GM12865 (cell line): ENCODE measurements around the gene SERPINB5.
"Not testable (repeated sequence)": the region's sequence is repeated elsewhere in the genome, so short reads cannot be mapped to it uniquely, and the experiment has no call there.

Experiments
- DNase-seq: peaks from one replicate; pipeline ENCODE4 v3.0.0; 2010; ENCODE audit warnings: low read depth
- H3K4me3 ChIP-seq: 2 replicates; pipeline ENCODE4 v1.5.1; 2011; ENCODE audit warnings: mild to moderate bottlenecking, low read depth, low read length, control low read depth
- CTCF ChIP-seq: IDR thresholded peaks from 2 replicates; pipeline ENCODE4 v1.5.1; 2011; ENCODE audit warnings: low read length, control low read depth, low read depth, inconsistent platforms; ENCODE audit not compliant: insufficient read depth; ENCODE audit errors: missing control alignments

Gene SERPINB5

DNA sequence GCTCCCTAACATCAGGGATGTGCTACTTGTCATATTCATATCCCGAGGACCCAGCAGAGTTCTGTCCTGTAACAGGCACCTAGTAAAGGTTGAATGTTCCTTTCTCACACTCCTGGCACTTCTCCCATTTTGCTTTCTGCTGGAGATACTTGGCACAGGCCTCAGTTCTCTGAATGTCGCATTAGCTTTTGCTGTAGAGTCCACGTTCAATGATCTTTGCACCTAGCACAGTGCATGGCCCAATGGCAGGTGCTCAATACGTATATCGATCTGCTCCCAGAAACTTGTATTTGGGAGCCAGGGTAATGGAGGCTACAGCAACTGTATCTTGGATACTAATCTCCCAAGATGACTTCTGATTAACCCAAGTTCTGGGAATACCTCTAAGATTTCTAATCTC lies 29.7 kb upstream of the SERPINB5 start:
- TF ChIP-seq CTCF = no peak
- DNase-seq = no peak
- H3K4me3 ChIP-seq = no peak overlapping the region

- TF ChIP-seq CTCF = no peak
- H3K4me3 ChIP-seq = no peak overlapping the region
- no peak for DNase-seq
Observed at GRCh38 chr18:63449426-63449825, 27.3 kb upstream of the SERPINB5 start.

- TF ChIP-seq CTCF = no peak
Observed at GRCh38 chr18:63451799-63452660, 24.7 kb upstream of the SERPINB5 start.

DNA sequence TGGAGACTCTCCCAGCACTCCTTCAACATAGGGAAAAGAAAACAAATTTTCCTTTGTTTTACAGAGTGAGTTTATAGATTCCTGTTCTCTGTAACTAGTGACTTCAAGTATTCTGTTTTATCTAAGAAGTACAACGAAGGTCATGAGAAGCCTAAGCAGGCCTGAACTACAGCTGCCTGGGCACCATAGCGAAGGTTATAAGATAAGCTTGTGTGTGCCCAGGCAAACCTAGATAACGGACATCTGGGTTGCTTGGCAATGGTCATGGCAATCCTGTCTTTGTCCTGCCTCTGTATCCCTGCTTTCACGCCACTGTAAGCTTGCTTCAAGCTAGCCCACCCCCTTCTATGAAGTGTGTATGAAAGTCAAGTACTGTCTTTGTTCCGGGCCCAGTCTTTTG lies 24.0 kb upstream of the SERPINB5 start:
- DNase-seq = not testable (repeated sequence)

More at GRCh38 chr18:63451799-63452660, 24.7 kb upstream of the SERPINB5 start:
- no peak overlapping the region for H3K4me3 ChIP-seq
- DNase-seq = no peak

GRCh38 chr18:63454497-63454896 lies 22.3 kb upstream of the SERPINB5 start:
- no peak for TF ChIP-seq CTCF
- H3K4me3 ChIP-seq = no peak overlapping the region
- DNase-seq = no peak

More for the DNA sequence above, 24.0 kb upstream of the SERPINB5 start:
- H3K4me3 ChIP-seq = not testable (repeated sequence)

DNA sequence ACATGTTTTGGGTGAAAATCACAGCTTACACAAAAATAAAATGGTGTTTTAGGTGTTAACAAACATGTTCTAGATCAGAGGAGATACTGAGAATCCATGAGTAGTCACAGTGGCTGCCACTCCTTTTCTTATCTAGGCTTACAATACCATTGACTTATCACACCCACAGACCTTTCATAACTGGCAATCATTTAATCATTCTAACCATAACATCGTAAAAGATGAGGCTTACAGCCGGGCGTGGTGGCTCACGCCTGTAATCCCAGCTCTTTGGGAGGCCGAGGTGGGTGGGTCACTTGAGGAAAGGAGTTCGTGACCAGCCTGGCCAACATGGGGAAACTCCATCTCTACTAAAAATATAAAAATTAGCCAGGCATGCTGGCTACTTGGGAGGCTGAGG lies 18.8 kb upstream of the SERPINB5 start:
- TF ChIP-seq CTCF = no peak
- no peak overlapping the region for H3K4me3 ChIP-seq
- DNase-seq = no peak

DNA sequence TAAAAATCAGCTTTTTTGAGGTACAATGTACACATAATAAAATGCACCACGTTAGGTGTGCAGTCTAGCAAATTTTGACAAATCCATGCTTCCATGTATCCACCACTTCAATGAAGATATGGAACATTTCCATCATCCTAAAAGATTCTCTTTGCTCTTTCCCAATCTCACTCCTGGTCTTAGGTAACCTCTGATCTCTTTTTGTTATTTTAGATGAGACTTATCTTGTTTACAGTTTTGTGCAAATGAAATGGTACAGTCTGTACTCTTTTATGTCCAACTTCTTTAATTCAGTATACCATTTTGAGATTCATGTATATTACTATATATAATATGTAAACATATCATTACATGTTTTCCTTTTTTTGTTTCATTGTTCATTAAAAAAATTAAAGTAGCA lies 16.3 kb upstream of the SERPINB5 start:
- TF ChIP-seq CTCF = no peak
- DNase-seq = no peak
- H3K4me3 ChIP-seq = no peak overlapping the region
